Type B pancreatic cell (in vitro differentiated cells): ENCODE data around the gene P3H1. TPM values are rescaled to one million over a fixed set of nuclear protein-coding genes. Genes with fewer than 3 reads are reported as not detected.

Source experiments
- DNase-seq: peaks from one replicate; pipeline ENCODE4 v3.0.0; 2021; ENCODE audit warnings: mixed read lengths; ENCODE audit not compliant: unreplicated experiment; ENCODE audit errors: extremely low spot score
- H3K27ac Mint-ChIP-seq: 2 replicates; pipeline ENCODE4 v1.8.0; 2021; ENCODE audit warnings: mild to moderate bottlenecking, mixed read lengths
- H3K27me3 Mint-ChIP-seq: 2 replicates; pipeline ENCODE4 v1.8.0; 2021; ENCODE audit warnings: mixed read lengths
- H3K36me3 Mint-ChIP-seq: 2 replicates; pipeline ENCODE4 v1.8.0; 2021; ENCODE audit warnings: mixed read lengths
- H3K4me1 Mint-ChIP-seq: one replicate; pipeline ENCODE4 v1.8.0; 2021; ENCODE audit warnings: mixed read lengths; ENCODE audit not compliant: unreplicated experiment
- H3K4me3 Mint-ChIP-seq: 2 replicates; pipeline ENCODE4 v1.8.0; 2021; ENCODE audit warnings: mild to moderate bottlenecking, mixed read lengths
- H3K9me3 Mint-ChIP-seq: 2 replicates; pipeline ENCODE4 v1.8.0; 2021; ENCODE audit warnings: mixed read lengths
- total RNA-seq: library from RNA; stranded (reverse); gene quantifications from 2 replicates; pipeline ENCODE4 v1.2.1, GENCODE V29; 2021; ENCODE audit warnings: low replicate concordance
- TF ChIP-seq, protein P1 (sequence below): fragments of 200-600 bp; sonication (generic); conservative IDR thresholded peaks from 2 replicates; pipeline ENCODE4 v1.5.0; 2021; ENCODE audit warnings: antibody characterized with exemption, mild to moderate bottlenecking

The P3H1 gene
- total RNA-seq, 1 donor from 2014 or later, result 77.2 TPM

DNA sequence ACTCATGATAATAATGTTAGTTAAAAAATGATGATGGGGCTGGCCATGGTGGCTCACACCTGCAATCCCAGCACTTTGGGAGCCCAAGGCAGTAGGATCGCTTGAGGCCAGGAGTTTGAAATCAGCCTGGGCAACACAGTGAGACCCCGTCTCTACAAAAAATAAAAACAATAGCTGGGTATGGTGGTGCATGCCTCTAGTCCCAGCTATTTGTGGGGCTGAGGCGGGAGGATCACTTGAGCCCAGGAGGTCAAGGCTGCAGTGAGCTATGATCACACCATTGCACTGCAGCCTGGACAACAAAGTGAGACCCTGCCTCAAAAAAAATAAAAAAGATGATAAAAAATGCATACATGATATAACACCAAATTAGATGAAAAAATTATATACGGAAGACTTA is 5.3 kb downstream of the P3H1 start:
- TF ChIP-seq, protein P1, sequence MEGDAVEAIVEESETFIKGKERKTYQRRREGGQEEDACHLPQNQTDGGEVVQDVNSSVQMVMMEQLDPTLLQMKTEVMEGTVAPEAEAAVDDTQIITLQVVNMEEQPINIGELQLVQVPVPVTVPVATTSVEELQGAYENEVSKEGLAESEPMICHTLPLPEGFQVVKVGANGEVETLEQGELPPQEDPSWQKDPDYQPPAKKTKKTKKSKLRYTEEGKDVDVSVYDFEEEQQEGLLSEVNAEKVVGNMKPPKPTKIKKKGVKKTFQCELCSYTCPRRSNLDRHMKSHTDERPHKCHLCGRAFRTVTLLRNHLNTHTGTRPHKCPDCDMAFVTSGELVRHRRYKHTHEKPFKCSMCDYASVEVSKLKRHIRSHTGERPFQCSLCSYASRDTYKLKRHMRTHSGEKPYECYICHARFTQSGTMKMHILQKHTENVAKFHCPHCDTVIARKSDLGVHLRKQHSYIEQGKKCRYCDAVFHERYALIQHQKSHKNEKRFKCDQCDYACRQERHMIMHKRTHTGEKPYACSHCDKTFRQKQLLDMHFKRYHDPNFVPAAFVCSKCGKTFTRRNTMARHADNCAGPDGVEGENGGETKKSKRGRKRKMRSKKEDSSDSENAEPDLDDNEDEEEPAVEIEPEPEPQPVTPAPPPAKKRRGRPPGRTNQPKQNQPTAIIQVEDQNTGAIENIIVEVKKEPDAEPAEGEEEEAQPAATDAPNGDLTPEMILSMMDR, result no peak
- Mint-ChIP-seq H3K36me3 (peaks cover 4% of the 10 kb centered on the region), H3K9me3 (no peaks in the 10 kb centered on the region), H3K4me3 (no peak overlapping the region), H3K4me1 (peaks cover 7% of the 10 kb centered on the region), H3K27me3 (no peaks in the 10 kb centered on the region), H3K27ac (no peak overlapping the region)
- no peak for DNase-seq

- H3K27ac Mint-ChIP-seq, result no peak overlapping the region
- no peaks in the 10 kb centered on the region for H3K27me3 Mint-ChIP-seq
- H3K9me3 Mint-ChIP-seq, result no peaks in the 10 kb centered on the region
- no peak for DNase-seq
- peaks cover 7% of the 10 kb centered on the region for H3K4me1 Mint-ChIP-seq
- H3K4me3 Mint-ChIP-seq, result no peak overlapping the region
- TF ChIP-seq, protein P1, result no peak
- peaks cover 18% of the 10 kb centered on the region for H3K36me3 Mint-ChIP-seq
These were observed 7.7 kb downstream of the P3H1 start for GRCh38 chr1:42759114-42759513.

- Mint-ChIP-seq H3K27ac (no peak overlapping the region), H3K9me3 (no peaks in the 10 kb centered on the region), H3K4me3 (no peak overlapping the region), H3K27me3 (no peaks in the 10 kb centered on the region), H3K36me3 (peaks cover 23% of the 10 kb centered on the region), H3K4me1 (peaks cover 7% of the 10 kb centered on the region)
- no peak for DNase-seq
- TF ChIP-seq, protein P1, result no peak
These were observed 8.2 kb downstream of the P3H1 start for GRCh38 chr1:42758641-42759040.

DNA sequence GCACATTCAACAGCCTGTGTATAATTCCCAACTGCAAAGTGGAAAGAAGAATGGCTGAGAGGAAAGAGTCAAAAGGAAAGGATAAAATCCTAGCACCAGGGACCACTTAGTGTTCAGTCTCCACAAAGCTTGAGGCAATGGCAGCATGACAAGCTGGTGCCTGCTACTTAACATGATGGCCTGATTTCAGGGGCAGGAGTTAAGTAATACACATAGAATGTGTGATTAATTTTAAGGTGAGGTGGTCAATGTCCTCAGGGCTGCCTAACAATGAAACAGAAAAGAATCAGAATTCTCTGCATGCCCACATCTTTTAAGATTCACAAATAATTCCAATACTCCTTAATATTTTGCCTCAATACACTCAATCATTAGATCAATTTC is 8.9 kb downstream of the P3H1 start:
- Mint-ChIP-seq H3K4me1 (peaks cover 7% of the 10 kb centered on the region), H3K9me3 (peaks cover 4% of the 10 kb centered on the region), H3K36me3 (peaks cover 28% of the 10 kb centered on the region), H3K27me3 (no peaks in the 10 kb centered on the region), H3K27ac (no peak overlapping the region), H3K4me3 (no peak overlapping the region)
- TF ChIP-seq, protein P1, result no peak
- no peak for DNase-seq

DNA sequence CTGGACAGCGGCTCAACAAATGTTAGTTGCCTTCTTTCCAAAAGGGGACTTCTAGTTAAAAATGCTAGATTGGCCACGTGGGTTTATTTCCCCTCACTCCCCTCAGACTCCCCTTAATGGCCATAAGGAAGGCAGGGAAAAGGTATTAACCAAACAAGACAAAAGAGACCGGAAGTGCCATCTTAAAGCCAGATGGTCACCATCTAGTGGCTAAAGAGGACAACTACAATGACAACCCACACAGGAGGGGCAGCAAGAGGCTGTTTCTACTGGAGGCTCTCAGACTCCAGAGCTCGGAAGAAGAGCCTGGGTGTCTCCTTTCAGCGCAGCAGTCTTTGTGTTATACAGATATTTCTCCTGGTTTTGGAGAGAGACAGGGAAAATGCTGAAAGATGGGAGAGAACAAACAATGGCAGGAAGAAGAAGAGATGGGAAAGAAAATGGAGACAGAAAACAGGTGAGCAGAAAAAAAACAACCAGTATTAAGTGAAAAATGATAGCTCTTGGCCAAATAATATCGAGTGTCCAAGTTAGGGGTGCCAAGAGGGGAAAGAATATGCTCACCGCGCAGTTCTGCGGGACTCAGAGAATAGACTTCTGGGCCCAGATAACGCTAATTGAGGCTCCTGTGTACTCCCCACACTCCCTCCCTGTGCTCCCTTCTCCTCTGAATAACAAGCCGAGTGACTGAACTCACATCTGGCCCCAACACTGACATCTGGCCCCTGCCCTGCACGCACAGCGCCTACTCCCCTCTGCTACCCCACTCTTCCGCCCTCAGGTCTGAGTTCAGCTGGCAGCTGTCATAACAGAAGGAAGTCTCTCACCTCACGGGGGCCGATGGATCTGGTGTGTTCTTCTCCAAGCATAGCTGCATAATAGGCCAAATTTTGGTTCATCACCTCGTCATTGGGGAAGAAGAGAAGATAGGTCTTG is 9.6 kb downstream of the P3H1 start:
- TF ChIP-seq, protein P1, result peak; percentile 79
- Mint-ChIP-seq H3K9me3 (peaks cover 8% of the 10 kb centered on the region), H3K4me3 (no peak overlapping the region), H3K4me1 (peaks cover 7% of the 10 kb centered on the region), H3K27me3 (no peaks in the 10 kb centered on the region), H3K27ac (no peak overlapping the region), H3K36me3 (peaks cover 35% of the 10 kb centered on the region)
- DNase-seq, result no peak
